DND-41 (cell line): Measurements from ENCODE around the gene TRERF1.

Experiments used
- CTCF ChIP-seq: IDR thresholded peaks from 2 replicates; pipeline ENCODE4 v1.5.1; 2012; ENCODE audit warnings: borderline replicate concordance, low read length, moderate library complexity, mild to moderate bottlenecking; ENCODE audit not compliant: poor library complexity, severe bottlenecking; ENCODE audit errors: extremely low read depth
- EZH2 ChIP-seq: IDR thresholded peaks from 3 replicates; pipeline ENCODE4 v1.6.1; 2012; ENCODE audit warnings: borderline replicate concordance, low read depth, mild to moderate bottlenecking, moderate library complexity, low read length, inconsistent platforms; ENCODE audit not compliant: severe bottlenecking

GRCh38 chr6:42338744-42339222 lies 112.9 kb downstream of the TRERF1 start:
- TF ChIP-seq CTCF (no peak), EZH2 (no peak)
